ENCODE measurements around the gene SETD5. TPM values are rescaled to one million over a fixed set of nuclear protein-coding genes. Genes with fewer than 3 reads are reported as not detected.

The SETD5 gene
- polyA plus RNA-seq, 3 donors: 118 to 156 (median 134) TPM

DNA sequence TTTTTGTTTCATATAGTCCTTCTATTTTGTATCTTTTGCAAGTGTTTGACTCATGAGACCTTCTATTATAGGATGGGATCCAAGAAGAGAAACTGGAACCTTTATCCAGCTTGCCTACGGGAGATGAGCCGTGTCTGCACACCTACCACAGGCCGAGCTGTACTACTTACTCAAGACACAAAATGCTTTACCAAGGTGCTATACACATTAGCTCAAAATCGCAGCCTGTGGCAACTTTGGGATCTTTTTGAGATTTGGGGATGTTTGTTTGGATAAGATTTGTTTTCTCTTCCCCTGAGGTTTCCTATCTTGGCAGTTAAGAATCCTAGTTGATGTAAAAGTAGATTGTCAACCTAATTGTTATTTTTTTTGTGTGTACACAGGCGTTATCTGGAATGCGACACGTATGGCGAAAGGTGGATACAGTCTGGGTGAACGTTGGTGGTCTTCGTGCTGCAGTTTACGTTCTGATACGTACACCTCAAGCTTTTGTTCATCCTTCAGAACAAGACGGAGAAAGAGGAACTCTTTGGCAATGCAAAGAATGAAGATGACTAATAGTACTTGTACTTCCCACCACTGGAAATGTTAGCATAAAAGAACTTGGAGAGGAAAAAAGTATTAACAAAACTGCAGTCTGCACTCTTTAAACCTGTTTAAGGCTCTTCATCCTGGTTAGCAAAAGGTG lies 13.1 kb upstream of the SETD5 start:
- no peak for DNase-seq (ENCODE audit: extremely low read depth in 1 of 11, low read depth in 9 of 11, low spot score in 4 of 11)

DNA sequence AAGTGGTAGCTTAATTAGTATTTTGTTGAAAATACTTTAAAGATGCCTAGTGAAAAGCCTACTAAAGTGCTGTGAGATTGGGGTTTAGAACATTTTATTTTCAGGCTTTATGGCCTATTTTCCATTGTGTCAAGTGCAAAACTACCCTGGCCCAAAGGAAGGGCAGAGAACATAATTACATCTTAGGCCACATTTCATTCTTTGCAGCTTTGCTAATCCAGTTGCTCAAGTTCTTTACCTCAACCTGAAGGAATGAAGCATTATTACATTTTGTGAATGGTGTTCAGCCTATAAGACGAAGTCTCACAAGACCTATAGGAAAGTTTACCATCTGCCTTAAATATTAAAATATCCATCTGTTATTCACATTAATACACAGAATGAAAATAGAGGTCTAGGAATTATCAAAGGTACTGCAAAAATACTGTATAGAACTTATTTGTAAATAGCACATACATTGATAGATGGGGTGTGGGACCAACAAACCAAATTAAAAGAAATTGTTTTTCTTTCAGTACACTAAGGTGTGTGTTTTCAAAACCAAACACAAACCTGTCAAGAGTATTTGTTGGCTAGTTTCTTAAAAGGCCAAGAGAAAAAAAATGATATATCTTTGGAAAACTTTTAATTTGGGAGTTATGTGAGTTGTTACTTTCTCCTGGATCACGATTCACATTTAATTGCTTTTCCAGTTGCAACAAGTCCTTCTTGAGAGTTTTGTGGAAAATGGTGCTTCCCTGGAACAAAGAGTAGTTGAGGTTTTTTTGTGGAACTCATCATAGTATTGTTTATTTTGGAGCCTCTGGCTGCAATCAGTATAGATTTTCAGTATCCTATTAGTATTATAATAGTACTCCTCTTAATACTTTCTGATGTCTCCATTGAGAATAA lies 12.0 kb upstream of the SETD5 start:
- DNase-seq (ENCODE audit: extremely low read depth in 1 of 11, low read depth in 9 of 11, low spot score in 4 of 11): no peak

DNA sequence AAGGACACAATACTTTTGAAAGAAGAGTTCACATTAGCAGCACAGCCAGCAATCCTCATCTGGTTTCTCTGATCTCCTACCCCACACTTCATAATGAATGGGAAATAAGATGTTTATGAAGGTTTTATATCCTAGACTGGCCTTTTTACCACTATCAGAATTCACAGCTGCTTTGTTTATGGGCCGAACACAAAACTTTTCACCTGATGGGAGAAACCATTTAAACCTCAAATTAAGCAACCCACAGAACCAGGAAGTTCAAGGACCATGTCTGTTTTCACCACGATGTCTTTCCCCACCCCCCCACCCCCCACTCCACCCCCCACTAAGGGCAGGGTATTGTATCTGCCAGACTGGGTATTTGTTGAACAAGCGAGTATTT lies 11.3 kb upstream of the SETD5 start:
- no peak for DNase-seq (ENCODE audit: extremely low read depth in 1 of 11, low read depth in 9 of 11, low spot score in 4 of 11)

DNA sequence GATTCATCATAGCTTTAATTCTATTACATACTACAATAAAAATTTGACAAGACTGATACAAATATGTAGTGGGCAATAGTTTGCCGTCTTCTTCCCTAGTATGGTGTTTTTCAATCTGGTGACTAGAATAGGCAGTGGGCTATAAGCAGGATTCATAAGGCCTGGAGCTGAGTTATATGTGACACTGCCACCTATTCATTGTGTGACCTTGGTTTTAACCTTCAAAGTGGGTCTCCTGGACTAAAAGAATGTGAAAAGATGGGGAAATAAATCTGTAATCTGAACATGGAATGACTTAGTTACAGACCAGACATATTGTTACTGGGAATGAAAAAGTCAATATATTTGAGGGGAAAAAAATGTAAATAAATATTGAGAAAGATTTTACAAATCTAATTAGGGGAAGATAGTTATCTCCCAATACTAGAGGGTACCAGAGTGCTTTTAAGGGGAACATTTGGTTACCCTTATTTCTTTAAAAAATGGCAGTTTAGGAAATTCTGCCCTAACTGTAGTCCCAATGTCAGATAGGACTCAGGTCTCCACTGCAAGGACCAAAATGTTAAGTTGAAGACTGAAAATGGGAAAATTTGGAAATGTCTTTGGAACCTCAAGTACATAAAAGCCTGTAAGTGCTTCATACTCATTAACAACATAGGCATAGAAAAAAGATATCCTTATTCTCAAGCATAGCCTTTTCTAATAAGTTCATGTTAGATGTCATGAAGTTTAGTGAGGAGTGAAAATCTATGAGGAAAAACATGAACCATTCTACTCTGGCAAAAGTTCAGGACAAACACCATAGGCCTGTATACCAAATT lies 10.7 kb upstream of the SETD5 start:
- no peak for DNase-seq (ENCODE audit: extremely low read depth in 1 of 11, low read depth in 9 of 11, low spot score in 4 of 11)

- no peak for DNase-seq (ENCODE audit: extremely low read depth in 1 of 11, low read depth in 9 of 11, low spot score in 4 of 11)
Measured at GRCh38 chr3:9387322-9387655, 10.1 kb upstream of the SETD5 start.

- DNase-seq (ENCODE audit: extremely low read depth in 1 of 11, low read depth in 9 of 11, low spot score in 4 of 11): no peak
Measured at GRCh38 chr3:9388142-9388541, 9.3 kb upstream of the SETD5 start.

GRCh38 chr3:9388562-9389272 lies 8.7 kb upstream of the SETD5 start:
- DNase-seq (ENCODE audit: extremely low read depth in 1 of 11, low read depth in 9 of 11, low spot score in 4 of 11): no peak

DNA sequence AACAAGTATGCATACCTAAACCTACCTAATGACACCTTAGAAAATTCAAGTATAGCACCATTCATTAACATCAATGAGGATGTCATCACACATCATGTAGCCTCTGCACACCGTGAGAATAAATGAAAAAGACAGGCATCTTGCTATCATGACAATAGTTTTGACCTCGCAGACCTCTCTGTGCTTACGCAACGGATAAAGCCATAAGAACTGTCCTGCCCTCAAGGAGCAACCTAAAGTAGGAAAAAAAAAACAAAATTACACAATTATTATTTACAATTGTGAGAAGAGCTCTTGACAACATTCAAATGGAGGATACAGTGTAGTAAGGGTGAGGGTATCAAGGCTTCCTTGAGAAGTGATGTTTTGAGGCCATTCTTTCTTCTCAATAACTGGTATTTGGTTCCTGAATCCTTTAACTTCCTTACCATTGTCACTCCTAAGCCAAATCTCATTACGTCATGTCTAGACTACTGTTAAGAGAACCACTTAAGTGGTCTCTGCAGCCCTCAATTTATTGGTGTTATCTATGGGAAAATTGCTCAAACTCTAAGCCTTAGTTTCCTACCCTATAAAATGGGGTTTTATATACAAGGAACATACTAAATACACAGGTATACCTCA lies 7.0 kb upstream of the SETD5 start:
- no peak for DNase-seq (ENCODE audit: extremely low read depth in 1 of 11, low read depth in 9 of 11, low spot score in 4 of 11)

GRCh38 chr3:9392041-9392440 lies 5.4 kb upstream of the SETD5 start:
- DNase-seq (ENCODE audit: extremely low read depth in 1 of 11, low read depth in 9 of 11, low spot score in 4 of 11): no peak

DNA sequence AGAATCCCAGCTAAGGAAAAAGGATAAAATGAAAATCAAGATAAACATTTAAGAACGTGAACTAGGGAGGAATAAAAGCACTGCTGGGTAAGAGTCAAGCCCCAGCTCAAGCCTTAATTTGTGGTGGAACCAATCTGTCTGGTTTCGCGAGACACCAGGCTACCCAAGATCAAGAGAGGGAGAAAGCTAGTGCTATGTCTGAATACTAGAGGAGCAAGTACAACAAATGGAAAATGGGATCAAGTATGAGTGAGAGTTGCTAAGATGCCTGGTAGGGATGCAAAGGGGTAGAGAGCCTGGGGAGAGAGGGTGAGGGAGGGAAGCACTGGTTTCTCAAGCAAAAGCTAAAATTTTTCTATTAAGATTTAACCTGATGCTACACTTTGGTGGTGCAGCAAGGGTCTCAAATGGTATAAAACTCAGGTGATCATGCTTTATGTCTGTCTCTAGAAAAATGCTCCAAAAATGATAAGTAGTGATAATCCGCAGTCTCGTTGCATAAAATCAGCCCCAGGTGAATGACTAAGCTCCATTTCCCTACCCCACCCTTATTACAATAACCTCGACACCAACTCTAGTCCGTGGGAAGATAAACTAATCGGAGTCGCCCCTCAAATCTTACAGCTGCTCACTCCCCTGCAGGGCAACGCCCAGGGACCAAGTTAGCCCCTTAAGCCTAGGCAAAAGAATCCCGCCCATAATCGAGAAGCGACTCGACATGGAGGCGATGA lies 1.7 kb upstream of the SETD5 start:
- DNase-seq (ENCODE audit: extremely low read depth in 1 of 11, low read depth in 9 of 11, low spot score in 4 of 11): peak in 1 of 11 donors; percentile 63

GRCh38 chr3:9396301-9396631 lies 1.1 kb upstream of the SETD5 start:
- DNase-seq (ENCODE audit: extremely low read depth in 1 of 11, low read depth in 9 of 11, low spot score in 4 of 11): peak in 4 of 11 donors; percentile 71 to 85 (median 80)

DNA sequence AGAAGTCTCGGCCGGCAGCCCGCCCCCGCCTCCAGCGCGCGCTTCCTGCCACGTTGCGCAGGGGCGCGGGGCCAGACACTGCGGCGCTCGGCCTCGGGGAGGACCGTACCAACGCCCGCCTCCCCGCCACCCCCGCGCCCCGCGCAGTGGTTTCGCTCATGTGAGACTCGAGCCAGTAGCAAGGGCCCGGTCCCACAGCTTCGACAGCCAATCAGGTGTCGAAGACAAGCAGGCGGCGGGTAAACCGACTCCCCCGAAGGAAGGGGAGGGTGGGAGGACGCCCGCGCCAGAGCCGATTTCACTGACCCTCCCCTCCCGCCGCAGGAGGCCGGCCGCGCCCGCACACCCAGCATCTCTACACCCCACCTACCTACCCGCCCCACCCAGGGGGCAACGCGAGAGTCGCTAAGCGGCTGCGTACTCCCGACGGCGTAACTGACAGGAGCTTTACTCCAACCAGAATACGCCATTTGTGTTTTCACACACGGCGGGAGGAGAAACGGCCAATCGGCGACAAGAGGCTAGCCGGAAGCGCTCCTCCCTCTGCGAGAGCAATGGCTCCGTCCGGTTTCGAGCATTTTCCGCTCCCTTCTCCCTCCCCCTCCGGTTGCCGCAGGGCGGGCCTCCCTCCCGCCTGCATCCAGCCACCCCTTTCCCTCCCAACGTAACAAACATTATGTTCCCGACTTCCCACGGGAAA lies 633 bp upstream of the SETD5 start:
- DNase-seq (ENCODE audit: extremely low read depth in 1 of 11, low read depth in 9 of 11, low spot score in 4 of 11): peak; percentile 90 to 99 (median 97)

GRCh38 chr3:9397906-9398699 lies 688 bp downstream of the SETD5 start:
- DNase-seq (ENCODE audit: extremely low read depth in 1 of 11, low read depth in 9 of 11, low spot score in 4 of 11): peak in 8 of 11 donors; percentile 16 to 63 (median 34)

DNA sequence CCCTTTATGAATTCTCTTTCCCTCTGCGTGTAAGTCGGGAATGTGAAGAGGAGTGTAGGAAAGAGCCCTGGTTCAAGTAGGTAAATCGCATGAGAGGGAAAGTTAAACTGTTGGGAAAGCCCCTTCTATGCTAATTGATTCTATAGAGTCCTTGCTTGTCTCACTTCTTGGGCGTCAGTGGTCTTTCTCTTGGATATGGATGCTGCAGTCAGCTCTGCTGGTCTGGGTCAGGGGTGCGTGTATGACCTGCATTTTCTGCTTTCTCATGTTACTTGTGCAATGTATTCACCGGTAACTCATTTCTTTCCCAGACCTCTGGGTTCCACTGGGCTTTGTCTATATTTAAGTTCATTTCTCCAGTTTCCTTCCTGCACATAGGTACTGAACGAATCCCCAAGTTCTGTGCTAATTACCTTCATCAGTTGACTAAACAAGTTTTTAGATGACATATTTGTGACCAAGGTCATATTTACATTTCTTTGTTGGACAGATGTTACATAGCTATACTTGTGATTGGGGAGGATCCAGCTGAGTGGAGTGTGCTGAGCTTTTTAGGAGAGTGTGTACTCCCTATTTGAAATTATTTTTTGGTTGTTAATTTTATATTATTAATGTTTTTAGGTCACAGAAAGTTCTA lies 1.4 kb downstream of the SETD5 start:
- peak in 5 of 11 donors; percentile 31 to 48 (median 46) for DNase-seq (ENCODE audit: extremely low read depth in 1 of 11, low read depth in 9 of 11, low spot score in 4 of 11)

DNA sequence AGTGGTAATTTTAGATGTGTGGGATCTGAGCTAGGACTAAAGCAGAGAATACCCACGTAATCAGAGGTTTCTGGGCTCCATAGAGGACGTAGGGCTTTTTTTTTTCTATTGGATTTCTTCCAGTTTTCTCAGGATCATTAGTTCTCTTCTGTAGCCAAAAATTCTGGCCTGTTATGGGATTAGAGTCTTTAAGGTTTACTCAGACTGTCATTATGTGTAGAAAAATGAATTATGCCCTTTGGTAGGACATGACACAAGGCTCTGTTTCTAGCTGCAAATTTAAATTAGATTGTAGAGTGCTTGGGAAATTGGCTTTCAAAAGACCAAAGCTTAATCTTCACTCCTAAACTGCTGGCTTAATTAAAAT lies 1.9 kb downstream of the SETD5 start:
- DNase-seq (ENCODE audit: extremely low read depth in 1 of 11, low read depth in 9 of 11, low spot score in 4 of 11): no peak

DNA sequence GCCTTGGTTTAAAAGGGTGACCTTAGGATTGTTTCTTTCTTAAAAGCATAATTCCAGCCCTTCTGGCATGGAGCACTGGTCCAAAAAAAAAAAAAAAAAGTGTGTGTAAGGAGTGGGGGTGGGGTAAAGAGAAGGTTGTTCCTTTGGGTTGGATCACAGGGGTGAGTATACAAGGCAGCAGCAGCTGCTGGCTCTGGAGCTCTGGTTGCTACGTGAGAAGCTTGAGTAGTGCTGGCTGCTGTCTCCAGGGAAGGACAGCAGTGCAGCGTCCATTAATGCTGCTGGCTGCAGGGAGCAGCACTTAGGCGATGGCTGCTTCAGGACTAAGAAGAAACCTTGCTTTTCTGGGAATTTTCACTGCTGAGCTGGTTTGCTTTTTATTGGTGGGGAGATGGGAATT lies 2.3 kb downstream of the SETD5 start:
- DNase-seq (ENCODE audit: extremely low read depth in 1 of 11, low read depth in 9 of 11, low spot score in 4 of 11): peak; percentile 52 to 88 (median 74)
